SU-DHL-6 (cell line): ENCODE results near the gene USP8.
"Not testable (repeated sequence)": the region's sequence is repeated elsewhere in the genome, so short reads cannot be mapped to it uniquely, and the experiment has no call there.

ENCODE experiments used
- H2AFZ ChIP-seq: fragments of 200-600 bp; sonication (generic); 2 replicates; pipeline ENCODE4 v1.6.1; 2014; ENCODE audit warnings: low read depth, mild to moderate bottlenecking, moderate library complexity, mixed read lengths, antibody characterized with exemption, low read length; ENCODE audit not compliant: severe bottlenecking
- H3F3A ChIP-seq: fragments of 200-600 bp; shearing (Covaris generic); 2 replicates; pipeline ENCODE4 v1.6.0; 2016; ENCODE audit warnings: antibody characterized with exemption, mild to moderate bottlenecking; ENCODE audit not compliant: insufficient read depth
- H3K27ac ChIP-seq: fragments of 200-600 bp; sonication (generic); 2 replicates; pipeline ENCODE4 v1.5.1; 2016; ENCODE audit warnings: low read depth, mild to moderate bottlenecking, low read length, moderate library complexity, mixed read lengths
- H3K27me3 ChIP-seq: fragments of 200-600 bp; sonication (generic), shearing (Covaris generic); 2 replicates; pipeline ENCODE4 v1.6.0; 2014; ENCODE audit warnings: mild to moderate bottlenecking, low read length
- H3K36me3 ChIP-seq: fragments of 200-600 bp; sonication (generic); 2 replicates; pipeline ENCODE4 v1.6.1; 2014; ENCODE audit warnings: mild to moderate bottlenecking, low read length, mixed read lengths
- H3K4me2 ChIP-seq: fragments of 300-600, 200-600 bp; shearing (Covaris generic), sonication (generic); 2 replicates; pipeline ENCODE4 v1.6.0; 2014; ENCODE audit warnings: low read length, low read depth, mild to moderate bottlenecking; ENCODE audit not compliant: poor library complexity, severe bottlenecking
- H3K4me3 ChIP-seq: fragments of 200-600 bp; sonication (generic); 2 replicates; pipeline ENCODE4 v1.5.1; 2014; ENCODE audit warnings: antibody characterized with exemption, low read length, mild to moderate bottlenecking, mixed read lengths; ENCODE audit not compliant: insufficient read depth, poor library complexity, severe bottlenecking
- H3K79me2 ChIP-seq: fragments of 200-600 bp; sonication (generic); 2 replicates; pipeline ENCODE4 v1.6.1; 2014; ENCODE audit warnings: mild to moderate bottlenecking, low read length, moderate library complexity; ENCODE audit not compliant: insufficient read depth
- H3K9ac ChIP-seq: fragments of 200-600 bp; sonication (generic); 2 replicates; pipeline ENCODE4 v1.7.0; 2014; ENCODE audit warnings: mild to moderate bottlenecking, low read length
- H3K9me2 ChIP-seq: fragments of 200-600 bp; sonication (generic); replicated peaks from 2 replicates; pipeline ENCODE4 v1.6.1; 2014; ENCODE audit warnings: low read length; ENCODE audit not compliant: insufficient read depth
- H3K9me3 ChIP-seq: fragments of 200-600 bp; sonication (generic); 2 replicates; pipeline ENCODE4 v1.6.1; 2014; ENCODE audit warnings: low read length, mixed read lengths; ENCODE audit not compliant: insufficient read depth
- H4K20me1 ChIP-seq: fragments of 200-600 bp; sonication (generic); 2 replicates; pipeline ENCODE4 v1.6.1; 2014; ENCODE audit warnings: low read depth, mild to moderate bottlenecking, antibody characterized with exemption, low read length, moderate library complexity, mixed read lengths
- CTCF ChIP-seq: fragments of 200-600 bp; sonication (generic); IDR thresholded peaks from one replicate; pipeline ENCODE4 v1.5.1; 2017; ENCODE audit warnings: antibody characterized with exemption, mild to moderate bottlenecking, low read length, moderate library complexity; ENCODE audit not compliant: insufficient read depth, poor library complexity, severe bottlenecking
- EZH2phosphoT487 ChIP-seq: fragments of 200-600 bp; sonication (generic), shearing (Covaris generic); conservative IDR thresholded peaks from 2 replicates; pipeline ENCODE4 v1.6.1; 2018; ENCODE audit warnings: mild to moderate bottlenecking, antibody characterized with exemption, low read length, moderate library complexity, mixed read lengths

The USP8 gene

GRCh38 chr15:50503144-50503543 lies 78.9 kb downstream of the USP8 start:
- H4K20me1 ChIP-seq: no peaks in the 10 kb centered on the region
- no peak overlapping the region for H3K4me2 ChIP-seq
- peaks cover 4% of the 10 kb centered on the region for H3F3A ChIP-seq
- no peaks in the 10 kb centered on the region for H3K27me3 ChIP-seq
- no peaks in the 10 kb centered on the region for H3K79me2 ChIP-seq
- no peak overlapping the region for H3K4me3 ChIP-seq
- no peaks in the 10 kb centered on the region for H3K9me2 ChIP-seq
- no peaks in the 10 kb centered on the region for H3K9me3 ChIP-seq
- peaks cover 16% of the 10 kb centered on the region; the same call in 1 of the 2 replicates for H3K36me3 ChIP-seq
- no peak for TF ChIP-seq CTCF
- no peak overlapping the region for H3K9ac ChIP-seq
- no peak overlapping the region for H3K27ac ChIP-seq
- H2AFZ ChIP-seq: no peak overlapping the region

- H3K9me2 ChIP-seq, H3K27ac ChIP-seq, H3K79me2 ChIP-seq, H3F3A ChIP-seq, H3K9ac ChIP-seq, H3K27me3 ChIP-seq, H3K9me3 ChIP-seq, H4K20me1 ChIP-seq, H2AFZ ChIP-seq, H3K4me3 ChIP-seq, H3K36me3 ChIP-seq, H3K4me2 ChIP-seq: not testable (repeated sequence)
These were observed 81.5 kb downstream of the USP8 start for GRCh38 chr15:50505656-50506055.

GRCh38 chr15:50506121-50506520 lies 81.9 kb downstream of the USP8 start:
- H2AFZ ChIP-seq: no peak overlapping the region
- no peaks in the 10 kb centered on the region for H3K9me3 ChIP-seq
- no peak overlapping the region for H3K27ac ChIP-seq
- H3F3A ChIP-seq: peaks cover 4% of the 10 kb centered on the region
- no peak overlapping the region for H3K9ac ChIP-seq
- no peaks in the 10 kb centered on the region for H3K79me2 ChIP-seq
- TF ChIP-seq CTCF (no peak), EZH2phosphoT487 (no peak)
- no peaks in the 10 kb centered on the region for H3K27me3 ChIP-seq
- no peaks in the 10 kb centered on the region for H3K9me2 ChIP-seq
- H3K36me3 ChIP-seq: no peaks in the 10 kb centered on the region
- no peaks in the 10 kb centered on the region for H4K20me1 ChIP-seq
- H3K4me3 ChIP-seq: no peak overlapping the region
- H3K4me2 ChIP-seq: no peak overlapping the region

GRCh38 chr15:50513001-50513400 lies 88.8 kb downstream of the USP8 start:
- Histone ChIP-seq H4K20me1 (no peaks in the 10 kb centered on the region), H3K9ac (no peak overlapping the region), H3K9me3 (no peaks in the 10 kb centered on the region), H3K27me3 (no peaks in the 10 kb centered on the region), H3F3A (no peaks in the 10 kb centered on the region; the same call in 1 of the 2 replicates), H3K27ac (no peak overlapping the region), H3K36me3 (no peaks in the 10 kb centered on the region), H3K79me2 (no peaks in the 10 kb centered on the region), H3K4me3 (no peak overlapping the region), H3K9me2 (no peaks in the 10 kb centered on the region), H3K4me2 (no peak overlapping the region), H2AFZ (no peak overlapping the region)
- TF ChIP-seq EZH2phosphoT487: no peak
- TF ChIP-seq CTCF: no peak
